NAMALWA (cell line): ENCODE measurements around the gene KLHL29.

Experiments used
- DNase-seq: peaks from one replicate; pipeline ENCODE4 v3.0.0-alpha.2; 2015; ENCODE audit warnings: low spot score

The KLHL29 gene

GRCh38 chr2:23423062-23423872 is 38.3 kb downstream of the KLHL29 start:
- no peak for DNase-seq

GRCh38 chr2:23423873-23424680 is 39.1 kb downstream of the KLHL29 start:
- DNase-seq: no peak

GRCh38 chr2:23425338-23425871 is 40.4 kb downstream of the KLHL29 start:
- no peak for DNase-seq

GRCh38 chr2:23425885-23426262 is 40.9 kb downstream of the KLHL29 start:
- no peak for DNase-seq

- DNase-seq: no peak
These were observed 41.4 kb downstream of the KLHL29 start for GRCh38 chr2:23426263-23426905.

- DNase-seq: no peak
These were observed 42.4 kb downstream of the KLHL29 start for GRCh38 chr2:23427350-23427749.

GRCh38 chr2:23427976-23428375 is 43.0 kb downstream of the KLHL29 start:
- no peak for DNase-seq

GRCh38 chr2:23429036-23429435 is 44.1 kb downstream of the KLHL29 start:
- no peak for DNase-seq

- DNase-seq: no peak
These were observed 45.3 kb downstream of the KLHL29 start for GRCh38 chr2:23430263-23430662.

GRCh38 chr2:23432531-23432930 is 47.6 kb downstream of the KLHL29 start:
- DNase-seq: no peak

- DNase-seq: no peak
These were observed 48.3 kb downstream of the KLHL29 start for GRCh38 chr2:23433282-23433681.

GRCh38 chr2:23434721-23435121 is 49.7 kb downstream of the KLHL29 start:
- DNase-seq: no peak

GRCh38 chr2:23435250-23436035 is 50.5 kb downstream of the KLHL29 start:
- DNase-seq: no peak

GRCh38 chr2:23436346-23437098 is 51.5 kb downstream of the KLHL29 start:
- no peak for DNase-seq

- DNase-seq: no peak
These were observed 56.4 kb downstream of the KLHL29 start for GRCh38 chr2:23441414-23441813.

GRCh38 chr2:23445450-23445868 is 60.5 kb downstream of the KLHL29 start:
- no peak for DNase-seq

GRCh38 chr2:23446916-23447315 is 61.9 kb downstream of the KLHL29 start:
- no peak for DNase-seq

GRCh38 chr2:23447405-23447804 is 62.4 kb downstream of the KLHL29 start:
- DNase-seq: no peak

- DNase-seq: no peak
These were observed 63.9 kb downstream of the KLHL29 start for GRCh38 chr2:23448906-23449305.

GRCh38 chr2:23449413-23449812 is 64.4 kb downstream of the KLHL29 start:
- DNase-seq: peak; percentile 43

- no peak for DNase-seq
These were observed 64.9 kb downstream of the KLHL29 start for GRCh38 chr2:23449831-23450331.
